ENCODE results near the gene VPS26B.

The VPS26B gene

DNA sequence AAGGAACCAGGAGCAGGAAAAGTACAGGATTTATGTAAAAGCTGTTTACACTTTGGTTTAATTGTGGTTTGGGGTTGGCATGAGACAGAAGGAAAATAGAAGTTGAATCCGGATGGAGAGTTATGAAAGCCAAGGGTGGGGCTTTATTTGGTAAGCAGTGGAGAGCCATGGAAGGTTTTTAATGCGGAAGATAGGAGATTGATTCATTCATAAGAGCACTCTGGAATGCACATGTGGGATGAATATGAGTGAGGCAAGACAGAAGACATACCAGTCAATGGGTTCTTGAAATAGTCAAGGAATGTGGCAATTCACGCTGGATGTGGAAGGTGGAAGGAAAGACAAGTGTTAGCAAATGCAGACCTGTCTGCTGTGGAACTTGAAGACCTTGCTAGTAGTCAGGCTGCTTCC, 42.4 kb downstream of the VPS26B start:
- Histone ChIP-seq H3K36me3 (ENCODE audit: control insufficient read depth in 2 of 2, insufficient read depth in 2 of 2, low read length in 2 of 2) (peaks cover 13 to 14% of the 10 kb centered on the region in 2 donors), H3K4me1 (ENCODE audit: control insufficient read depth in 2 of 2, insufficient read depth in 2 of 2, low read length in 2 of 2) (peaks cover 0 to 8% of the 10 kb centered on the region in 2 donors), H3K9ac (ENCODE audit: low read depth in 1 of 2, low read length in 2 of 2) (no peak overlapping the region), H3K4me3 (ENCODE audit: low read length in 2 of 2) (no peak overlapping the region), H3K9me3 (ENCODE audit: control insufficient read depth in 2 of 2, low read length in 2 of 2) (no peaks in the 10 kb centered on the region), H3K27ac (ENCODE audit: low read depth in 2 of 2, low read length in 2 of 2) (no peak overlapping the region), H3K27me3 (ENCODE audit: control insufficient read depth in 2 of 2, insufficient read depth in 2 of 2, low read length in 2 of 2) (peaks cover 0 to 6% of the 10 kb centered on the region in 2 donors)

DNA sequence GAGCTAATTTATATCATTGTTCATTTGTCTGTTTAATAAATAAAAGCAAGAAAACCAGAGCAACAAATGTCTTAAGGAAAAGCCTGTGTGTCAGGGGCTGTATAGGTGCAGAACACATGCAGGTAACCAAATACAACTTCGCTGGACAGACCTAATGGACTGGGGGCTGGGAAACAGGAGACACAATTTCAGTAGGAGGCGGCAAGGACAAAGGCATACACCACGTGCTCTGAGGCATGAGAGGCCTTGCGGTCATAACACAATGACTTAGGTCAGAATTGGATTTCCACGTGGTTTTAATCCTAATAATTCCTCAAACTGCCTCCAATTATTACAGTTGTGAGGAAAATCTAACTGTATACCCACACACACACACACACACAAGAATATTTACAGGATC, 43.0 kb downstream of the VPS26B start:
- Histone ChIP-seq H3K27ac (ENCODE audit: low read depth in 2 of 2, low read length in 2 of 2) (no peak overlapping the region), H3K27me3 (ENCODE audit: control insufficient read depth in 2 of 2, insufficient read depth in 2 of 2, low read length in 2 of 2) (peaks cover 0 to 6% of the 10 kb centered on the region in 2 donors), H3K4me1 (ENCODE audit: control insufficient read depth in 2 of 2, insufficient read depth in 2 of 2, low read length in 2 of 2) (peaks cover 0 to 8% of the 10 kb centered on the region in 2 donors), H3K9me3 (ENCODE audit: control insufficient read depth in 2 of 2, low read length in 2 of 2) (no peaks in the 10 kb centered on the region), H3K9ac (ENCODE audit: low read depth in 1 of 2, low read length in 2 of 2) (no peak overlapping the region), H3K4me3 (ENCODE audit: low read length in 2 of 2) (no peak overlapping the region), H3K36me3 (ENCODE audit: control insufficient read depth in 2 of 2, insufficient read depth in 2 of 2, low read length in 2 of 2) (peaks cover 8 to 10% of the 10 kb centered on the region in 2 donors)

DNA sequence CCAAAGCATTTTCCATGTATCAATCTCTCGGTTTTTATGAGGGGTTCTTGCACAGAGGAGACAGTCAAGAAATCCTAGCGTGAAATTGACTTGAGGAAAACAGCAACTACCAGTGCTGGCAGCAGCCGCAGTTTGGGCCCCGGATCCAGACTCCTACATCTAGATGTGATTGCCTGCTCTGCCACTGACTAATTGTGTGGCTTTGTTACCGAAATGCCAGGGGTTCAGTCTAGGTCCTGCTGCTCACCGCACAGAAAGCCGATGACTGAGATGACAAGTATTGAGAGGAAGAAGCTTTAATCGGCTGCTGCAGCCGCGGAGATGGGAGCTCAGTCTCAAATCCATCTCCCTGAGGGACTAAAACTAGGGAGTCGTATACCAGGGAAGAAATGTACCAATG, 43.5 kb downstream of the VPS26B start:
- Histone ChIP-seq H3K4me1 (ENCODE audit: control insufficient read depth in 2 of 2, insufficient read depth in 2 of 2, low read length in 2 of 2) (peaks cover 0 to 8% of the 10 kb centered on the region in 2 donors), H3K9me3 (ENCODE audit: control insufficient read depth in 2 of 2, low read length in 2 of 2) (no peaks in the 10 kb centered on the region), H3K27me3 (ENCODE audit: control insufficient read depth in 2 of 2, insufficient read depth in 2 of 2, low read length in 2 of 2) (peaks cover 0 to 6% of the 10 kb centered on the region in 2 donors), H3K9ac (ENCODE audit: low read depth in 1 of 2, low read length in 2 of 2) (no peak overlapping the region), H3K27ac (ENCODE audit: low read depth in 2 of 2, low read length in 2 of 2) (no peak overlapping the region), H3K4me3 (ENCODE audit: low read length in 2 of 2) (no peak overlapping the region), H3K36me3 (ENCODE audit: control insufficient read depth in 2 of 2, insufficient read depth in 2 of 2, low read length in 2 of 2) (peaks cover 4 to 5% of the 10 kb centered on the region in 2 donors)

DNA sequence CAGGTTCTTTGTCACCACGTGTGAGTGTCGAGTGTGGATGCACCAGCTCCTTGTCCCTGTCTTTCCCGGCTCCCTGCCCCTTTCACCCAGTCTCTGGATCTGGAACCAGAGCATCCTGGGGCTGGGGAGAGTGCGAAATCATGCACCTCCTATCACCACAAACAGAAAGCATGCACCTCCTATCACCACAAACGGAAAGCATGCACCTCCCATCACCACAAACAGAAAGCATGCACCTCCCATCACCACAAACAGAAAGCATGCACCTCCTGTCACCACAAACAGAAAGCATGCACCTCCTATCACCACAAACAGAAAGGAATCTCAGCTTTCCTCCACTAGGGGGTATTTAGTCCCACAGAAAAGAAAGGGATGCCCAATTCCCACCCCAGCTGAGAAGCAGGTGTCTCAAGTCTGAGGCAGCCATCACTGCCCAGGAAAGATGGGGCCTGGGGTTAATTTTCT, 45.8 kb downstream of the VPS26B start:
- no peak overlapping the region for H3K27ac ChIP-seq (ENCODE audit: low read depth in 2 of 2, low read length in 2 of 2)

DNA sequence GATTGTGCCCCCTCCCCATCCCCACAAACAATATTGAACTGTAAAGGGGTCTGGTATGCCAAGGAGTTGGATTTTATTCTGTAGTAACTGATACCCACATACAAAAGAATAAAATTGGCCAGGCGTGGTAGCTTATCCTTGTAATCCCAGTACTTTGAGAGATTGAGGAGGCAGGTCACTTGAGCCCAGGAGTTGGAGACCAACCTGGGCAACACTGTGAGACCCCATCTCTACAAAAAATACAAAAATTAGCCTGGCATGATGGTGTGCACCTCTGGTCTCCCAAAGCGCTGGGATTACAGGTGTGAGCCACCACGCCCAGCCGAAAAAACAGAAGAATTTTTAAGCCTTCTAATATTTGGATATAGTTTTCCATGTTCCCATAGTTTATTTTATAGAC, 47.5 kb downstream of the VPS26B start:
- H3K4me3 ChIP-seq (ENCODE audit: low read length in 2 of 2) = no peak overlapping the region

More for the DNA sequence above, 45.8 kb downstream of the VPS26B start:
- Histone ChIP-seq H3K36me3 (ENCODE audit: control insufficient read depth in 2 of 2, insufficient read depth in 2 of 2, low read length in 2 of 2) (no peaks in the 10 kb centered on the region), H3K9ac (ENCODE audit: low read depth in 1 of 2, low read length in 2 of 2) (no peak overlapping the region), H3K4me3 (ENCODE audit: low read length in 2 of 2) (no peak overlapping the region), H3K27me3 (ENCODE audit: control insufficient read depth in 2 of 2, insufficient read depth in 2 of 2, low read length in 2 of 2) (peaks cover 11 to 18% of the 10 kb centered on the region in 2 donors), H3K9me3 (ENCODE audit: control insufficient read depth in 2 of 2, low read length in 2 of 2) (no peaks in the 10 kb centered on the region), H3K4me1 (ENCODE audit: control insufficient read depth in 2 of 2, insufficient read depth in 2 of 2, low read length in 2 of 2) (peaks cover 0 to 8% of the 10 kb centered on the region in 2 donors)

DNA sequence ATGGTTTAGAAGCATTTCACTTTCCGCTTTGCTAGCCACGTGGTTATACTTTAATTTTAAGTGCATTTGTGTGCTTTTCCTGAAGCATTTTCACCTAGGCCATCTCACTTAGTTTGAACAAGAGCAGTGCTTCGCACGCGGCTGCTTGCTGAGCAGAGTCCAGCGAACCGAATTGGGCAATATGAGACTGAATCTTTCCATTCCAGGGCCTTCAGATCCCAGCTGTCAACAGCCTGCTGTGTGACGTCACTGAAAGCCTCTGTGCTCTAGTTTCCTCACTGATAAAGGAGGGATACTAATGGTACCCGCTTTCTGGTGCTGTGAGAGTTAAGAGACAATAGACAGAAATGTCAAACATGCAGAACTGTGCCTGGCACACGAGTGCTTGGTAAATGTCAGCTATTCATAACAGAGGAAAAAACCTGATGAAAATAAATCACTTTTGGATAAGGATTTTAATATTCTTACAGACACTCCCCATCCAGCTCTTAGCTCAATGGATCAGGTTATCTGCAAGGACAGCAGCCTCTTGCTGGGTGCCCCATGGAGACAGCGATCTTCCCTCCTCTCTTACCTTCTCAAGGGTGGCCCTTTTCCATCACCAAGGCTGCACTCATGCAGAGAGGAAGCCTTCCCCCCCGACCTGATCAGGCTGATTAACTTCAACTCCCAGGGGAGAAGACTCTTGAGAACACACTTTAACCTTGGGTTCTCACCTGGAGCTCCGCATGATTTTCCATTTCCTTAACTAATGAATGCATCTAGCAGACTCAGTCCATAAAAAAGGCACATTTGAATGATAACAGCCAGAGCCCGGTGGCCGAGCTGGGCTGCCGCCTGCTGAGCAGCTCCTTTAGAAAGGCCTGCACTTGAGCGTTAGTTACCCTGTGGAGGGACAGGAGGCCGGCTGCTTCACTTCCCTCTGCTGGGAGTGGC, 48.2 kb downstream of the VPS26B start:
- Histone ChIP-seq H3K27ac (ENCODE audit: low read depth in 2 of 2, low read length in 2 of 2) (no peak overlapping the region), H3K9me3 (ENCODE audit: control insufficient read depth in 2 of 2, low read length in 2 of 2) (no peaks in the 10 kb centered on the region), H3K4me3 (ENCODE audit: low read length in 2 of 2) (no peak overlapping the region), H3K36me3 (ENCODE audit: control insufficient read depth in 2 of 2, insufficient read depth in 2 of 2, low read length in 2 of 2) (no peaks in the 10 kb centered on the region), H3K4me1 (ENCODE audit: control insufficient read depth in 2 of 2, insufficient read depth in 2 of 2, low read length in 2 of 2) (peaks cover 4 to 5% of the 10 kb centered on the region in 2 donors), H3K9ac (ENCODE audit: low read depth in 1 of 2, low read length in 2 of 2) (no peak overlapping the region), H3K27me3 (ENCODE audit: control insufficient read depth in 2 of 2, insufficient read depth in 2 of 2, low read length in 2 of 2) (peaks cover 28 to 32% of the 10 kb centered on the region in 2 donors)

More for the DNA sequence above, 47.5 kb downstream of the VPS26B start:
- peaks cover 24 to 25% of the 10 kb centered on the region in 2 donors for H3K27me3 ChIP-seq (ENCODE audit: control insufficient read depth in 2 of 2, insufficient read depth in 2 of 2, low read length in 2 of 2)
- peaks cover 4 to 6% of the 10 kb centered on the region in 2 donors for H3K4me1 ChIP-seq (ENCODE audit: control insufficient read depth in 2 of 2, insufficient read depth in 2 of 2, low read length in 2 of 2)
- no peaks in the 10 kb centered on the region for H3K36me3 ChIP-seq (ENCODE audit: control insufficient read depth in 2 of 2, insufficient read depth in 2 of 2, low read length in 2 of 2)
- no peak overlapping the region for H3K9ac ChIP-seq (ENCODE audit: low read depth in 1 of 2, low read length in 2 of 2)
- no peaks in the 10 kb centered on the region for H3K9me3 ChIP-seq (ENCODE audit: control insufficient read depth in 2 of 2, low read length in 2 of 2)
- no peak overlapping the region for H3K27ac ChIP-seq (ENCODE audit: low read depth in 2 of 2, low read length in 2 of 2)

DNA sequence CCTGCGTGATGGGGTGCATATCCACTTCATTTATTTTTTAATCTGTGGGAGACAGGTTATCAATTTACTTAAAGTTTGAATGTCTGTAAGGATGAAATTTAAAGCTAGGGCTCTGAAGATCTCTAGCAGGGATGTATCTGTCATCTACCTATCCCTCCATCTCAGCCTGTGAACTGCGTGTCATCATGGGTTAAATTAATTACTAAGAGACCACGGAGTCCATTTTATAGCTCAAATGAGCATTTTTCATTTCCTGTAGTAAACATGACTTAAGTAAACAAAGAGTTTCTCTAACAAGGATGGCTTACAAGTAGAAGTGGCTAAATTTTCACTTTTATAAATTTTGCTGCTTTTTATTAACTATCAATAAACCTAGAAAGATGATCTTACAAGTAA, 48.8 kb downstream of the VPS26B start:
- H3K27me3 ChIP-seq (ENCODE audit: control insufficient read depth in 2 of 2, insufficient read depth in 2 of 2, low read length in 2 of 2) = peaks cover 34 to 37% of the 10 kb centered on the region in 2 donors
- H3K4me3 ChIP-seq (ENCODE audit: low read length in 2 of 2) = no peak overlapping the region
- H3K27ac ChIP-seq (ENCODE audit: low read depth in 2 of 2, low read length in 2 of 2) = no peak overlapping the region
- H3K9ac ChIP-seq (ENCODE audit: low read depth in 1 of 2, low read length in 2 of 2) = no peak overlapping the region
- no peaks in the 10 kb centered on the region for H3K36me3 ChIP-seq (ENCODE audit: control insufficient read depth in 2 of 2, insufficient read depth in 2 of 2, low read length in 2 of 2)
- H3K9me3 ChIP-seq (ENCODE audit: control insufficient read depth in 2 of 2, low read length in 2 of 2) = peaks cover 0 to under 1% of the 10 kb centered on the region in 2 donors
- peaks cover 4 to 5% of the 10 kb centered on the region in 2 donors for H3K4me1 ChIP-seq (ENCODE audit: control insufficient read depth in 2 of 2, insufficient read depth in 2 of 2, low read length in 2 of 2)

DNA sequence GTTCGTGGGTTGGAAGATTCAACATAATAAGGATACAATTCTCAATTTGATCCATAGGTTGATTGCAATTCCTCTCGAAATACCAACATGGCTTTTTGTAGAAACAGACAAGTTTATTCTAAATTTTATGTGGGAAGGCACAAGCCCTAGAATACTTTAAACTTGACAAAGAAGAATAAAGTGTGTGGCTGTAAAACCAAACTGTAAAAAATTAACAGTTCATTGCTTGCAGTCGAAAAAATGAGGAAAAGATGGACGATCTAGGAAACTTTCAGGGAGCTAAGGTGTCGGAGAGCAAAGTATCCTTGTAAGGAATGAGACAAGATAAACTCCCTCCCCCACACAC, 50.7 kb downstream of the VPS26B start:
- Histone ChIP-seq H3K36me3 (ENCODE audit: control insufficient read depth in 2 of 2, insufficient read depth in 2 of 2, low read length in 2 of 2) (no peaks in the 10 kb centered on the region), H3K9ac (ENCODE audit: low read depth in 1 of 2, low read length in 2 of 2) (no peak overlapping the region), H3K27ac (ENCODE audit: low read depth in 2 of 2, low read length in 2 of 2) (no peak overlapping the region), H3K4me1 (ENCODE audit: control insufficient read depth in 2 of 2, insufficient read depth in 2 of 2, low read length in 2 of 2) (peaks cover 4 to 5% of the 10 kb centered on the region in 2 donors), H3K9me3 (ENCODE audit: control insufficient read depth in 2 of 2, low read length in 2 of 2) (peaks cover 0 to 2% of the 10 kb centered on the region in 2 donors), H3K27me3 (ENCODE audit: control insufficient read depth in 2 of 2, insufficient read depth in 2 of 2, low read length in 2 of 2) (peaks cover 39 to 40% of the 10 kb centered on the region in 2 donors), H3K4me3 (ENCODE audit: low read length in 2 of 2) (no peak overlapping the region)

DNA sequence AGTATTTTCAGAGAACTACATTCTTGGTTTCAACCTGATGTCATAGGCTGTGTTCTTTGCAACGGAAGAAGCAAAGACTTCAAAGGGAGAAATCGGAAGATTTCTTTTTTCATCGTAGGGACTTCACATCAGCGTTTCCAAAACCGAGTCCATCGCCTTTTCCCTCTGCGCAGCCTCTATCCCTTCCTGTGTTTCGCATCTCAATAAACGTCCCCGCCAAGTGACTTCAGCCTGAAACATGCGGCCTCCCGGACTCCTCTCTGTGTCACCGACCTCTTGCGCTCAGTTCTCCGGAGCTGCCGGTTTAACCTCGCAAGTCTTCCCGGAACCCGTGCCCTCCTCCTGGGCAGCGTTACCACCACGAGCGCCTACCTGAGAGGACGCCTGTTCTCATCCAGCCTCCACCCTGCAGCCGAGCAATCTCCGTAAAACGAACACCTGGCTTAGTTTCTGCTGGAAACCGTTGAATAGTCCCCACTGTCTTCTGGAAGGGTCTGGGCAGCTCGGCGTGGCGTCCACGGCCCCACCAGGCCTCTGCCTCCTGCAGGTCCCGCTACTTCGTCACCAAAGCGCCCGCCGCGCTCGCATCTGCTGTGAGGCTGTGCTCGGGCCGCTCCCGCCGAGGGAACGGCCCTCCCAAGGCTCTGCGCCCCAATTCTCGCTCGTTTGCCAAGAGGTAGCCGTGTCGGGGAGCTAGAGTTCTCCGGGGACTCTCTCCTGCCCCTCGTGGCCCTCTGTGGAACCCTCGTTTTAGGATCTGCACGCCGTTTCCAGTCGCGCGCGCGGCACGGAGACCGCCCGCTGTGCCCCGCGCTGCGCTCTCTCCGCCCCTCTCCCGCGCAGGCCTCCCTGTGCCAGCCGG, 51.3 kb downstream of the VPS26B start, which contains the start of gene GLB1L3:
Gene GLB1L3, plus strand, starts transcription at position 846 of the 862 bp plus-strand sequence. CDS start 362 bp downstream, outside the sequence.
- H3K4me1 ChIP-seq (ENCODE audit: control insufficient read depth in 2 of 2, insufficient read depth in 2 of 2, low read length in 2 of 2) = peaks cover 4 to 5% of the 10 kb centered on the region in 2 donors
- H3K9ac ChIP-seq (ENCODE audit: low read depth in 1 of 2, low read length in 2 of 2) = no peak within 1 kb of the TSS
- peaks cover 42% of the 10 kb centered on the region in 2 donors for H3K27me3 ChIP-seq (ENCODE audit: control insufficient read depth in 2 of 2, insufficient read depth in 2 of 2, low read length in 2 of 2)
- H3K27ac ChIP-seq (ENCODE audit: low read depth in 2 of 2, low read length in 2 of 2) = no peak within 1 kb of the TSS
- H3K36me3 ChIP-seq (ENCODE audit: control insufficient read depth in 2 of 2, insufficient read depth in 2 of 2, low read length in 2 of 2) = no peaks in the 10 kb centered on the region
- peak within 1 kb of the TSS; percentile 35 to 61 for H3K4me3 ChIP-seq (ENCODE audit: low read length in 2 of 2)
- peaks cover 0 to 2% of the 10 kb centered on the region in 2 donors for H3K9me3 ChIP-seq (ENCODE audit: control insufficient read depth in 2 of 2, low read length in 2 of 2)
